Cerebellar cortex (tissue), 1 donor: ENCODE data around the gene GSC.
"Not testable (repeated sequence)": the region's sequence is repeated elsewhere in the genome, so short reads cannot be mapped to it uniquely, and the experiment has no call there.

ENCODE experiments used
- DNase-seq: peaks from one replicate; pipeline ENCODE4 v3.0.0-alpha.2; 2015; ENCODE audit warnings: low spot score

Gene GSC

GRCh38 chr14:94769391-94770250 is at the start of gene GSC:
Gene GSC, minus strand, starts transcription at chr14:94770113. Its CDS starts 98 bp downstream, at chr14:94770015.
- no peak for DNase-seq

- no peak for DNase-seq
These were observed 49.6 kb upstream of the GSC start for GRCh38 chr14:94819531-94819930.

GRCh38 chr14:94816113-94816512 is 46.2 kb upstream of the GSC start:
- DNase-seq: no peak

GRCh38 chr14:94805680-94806288 is 35.9 kb upstream of the GSC start:
- DNase-seq: no peak

GRCh38 chr14:94801225-94801624 is 31.3 kb upstream of the GSC start:
- DNase-seq: no peak

- not testable (repeated sequence) for DNase-seq
These were observed 30.9 kb upstream of the GSC start for GRCh38 chr14:94800764-94801163.

GRCh38 chr14:94797887-94798286 is 28.0 kb upstream of the GSC start:
- DNase-seq: no peak

- DNase-seq: no peak
These were observed 26.4 kb upstream of the GSC start for GRCh38 chr14:94796278-94796677.

GRCh38 chr14:94795372-94795771 is 25.5 kb upstream of the GSC start:
- DNase-seq: no peak

- no peak for DNase-seq
These were observed 24.0 kb upstream of the GSC start for GRCh38 chr14:94793901-94794300.

GRCh38 chr14:94787655-94788054 is 17.7 kb upstream of the GSC start:
- no peak for DNase-seq

GRCh38 chr14:94787092-94787491 is 17.2 kb upstream of the GSC start:
- no peak for DNase-seq

- DNase-seq: no peak
These were observed 10.9 kb upstream of the GSC start for GRCh38 chr14:94780536-94781399.

GRCh38 chr14:94779713-94780112 is 9.8 kb upstream of the GSC start:
- no peak for DNase-seq

GRCh38 chr14:94775871-94776210 is 5.9 kb upstream of the GSC start:
- DNase-seq: no peak

GRCh38 chr14:94775091-94775870 is 5.4 kb upstream of the GSC start:
- no peak for DNase-seq

- DNase-seq: no peak
These were observed 4.6 kb upstream of the GSC start for GRCh38 chr14:94774344-94775090.

- no peak for DNase-seq
These were observed 3.9 kb upstream of the GSC start for GRCh38 chr14:94773655-94774343.

GRCh38 chr14:94773061-94773648 is 3.2 kb upstream of the GSC start:
- no peak for DNase-seq

- no peak for DNase-seq
These were observed 2.6 kb upstream of the GSC start for GRCh38 chr14:94772548-94772947.
